Endothelial cell of umbilical vein (primary cell): Measurements from ENCODE around the gene SIGLEC10. TPM values are rescaled to one million over a fixed set of nuclear protein-coding genes. Genes with fewer than 3 reads are reported as not detected.
"Not testable (repeated sequence)": the region's sequence is repeated elsewhere in the genome, so short reads cannot be mapped to it uniquely, and the experiment has no call there.

Source experiments
- BruUV-seq: library from RNA; stranded (reverse); fragments of 400-500 nt; replicated peaks from 2 replicates; lab custom pipeline; 2021; lab: Mats Ljungman, UMichigan
- CTCF ChIA-PET: fragments of 300-600, 350-600 bp; sonication (Branson Sonifier 250); formaldehyde crosslinking; loops from one replicate; lab custom pipeline; 2021; ENCODE audit warnings: antibody characterized with exemption, inconsistent platforms; lab: Charles Lee
- POLR2A ChIA-PET: fragments of 300-600, 350-600 bp; sonication (Branson Sonifier 250); formaldehyde crosslinking; loops from one replicate; lab custom pipeline; 2021; ENCODE audit warnings: antibody characterized with exemption, inconsistent platforms; lab: Charles Lee
- DNase-seq: peaks from one replicate; pipeline ENCODE4 v3.0.0-alpha.2; 2011; ENCODE audit warnings: low read depth, low spot score
- FAIRE-seq: peaks from 2 replicates; lab custom pipeline; 2011; peaks lifted over from hg19 to GRCh38; lab: Jason Lieb, UNC
- H2AFZ ChIP-seq: 2 replicates; pipeline ENCODE4 v1.6.0; 2012; ENCODE audit warnings: low read depth, low read length, control low read depth, inconsistent platforms
- H3K27ac ChIP-seq: 2 replicates; pipeline ENCODE4 v1.5.1; 2011; ENCODE audit warnings: low read depth, mild to moderate bottlenecking, control low read depth, low read length, moderate library complexity; ENCODE audit not compliant: insufficient read depth
- H3K27me3 ChIP-seq, 2 experiments: 2 replicates each; pipeline versions ENCODE4 v1.6.0 to v1.6.1; 2011; ENCODE audit warnings: low read length in 2 of 2, mixed read lengths in 1 of 2; ENCODE audit not compliant: control insufficient read depth in 2 of 2, insufficient read depth in 2 of 2
- H3K36me3 ChIP-seq, 2 experiments: 2 replicates in 1 of 2; 3 replicates in 1 of 2; pipeline ENCODE4 v1.5.1; 2011; ENCODE audit warnings: low read length in 2 of 2, mild to moderate bottlenecking in 1 of 2, moderate library complexity in 1 of 2; ENCODE audit not compliant: control insufficient read depth in 2 of 2, insufficient read depth in 2 of 2; ENCODE audit errors: extremely low read depth in 1 of 2
- H3K4me1 ChIP-seq: 3 replicates; pipeline ENCODE4 v1.5.1; 2011; ENCODE audit warnings: mild to moderate bottlenecking, low read length; ENCODE audit not compliant: control insufficient read depth, insufficient read depth; ENCODE audit errors: extremely low read depth
- H3K4me2 ChIP-seq: 2 replicates; pipeline ENCODE4 v1.6.1; 2011; ENCODE audit warnings: low read length, control low read depth, mixed read lengths; ENCODE audit not compliant: insufficient read depth
- H3K4me3 ChIP-seq, 3 experiments: fragments of 200-600 bp in 1 of 3; sonication (generic), shearing (Covaris generic) in 1 of 3; replicated peaks in 1 of 3; 2 replicates each; pipeline ENCODE4 v1.5.1; 2011 to 2016; ENCODE audit warnings: control low read depth in 3 of 3, low read length in 3 of 3, mild to moderate bottlenecking in 2 of 3, inconsistent platforms in 1 of 3, low read depth in 1 of 3, moderate library complexity in 1 of 3; ENCODE audit not compliant: insufficient read depth in 1 of 3
- H3K79me2 ChIP-seq: 2 replicates; pipeline ENCODE4 v1.6.0; 2012; ENCODE audit warnings: low read length, inconsistent platforms; ENCODE audit not compliant: control insufficient read depth, insufficient read depth
- H3K9ac ChIP-seq: replicated peaks from 2 replicates; pipeline ENCODE3; 2011; ENCODE audit warnings: low read length, control low read depth; ENCODE audit not compliant: insufficient read depth; ENCODE audit errors: extremely low read depth
- H3K9me1 ChIP-seq: replicated peaks from 3 replicates; pipeline ENCODE4 v1.6.0; 2011; ENCODE audit warnings: mild to moderate bottlenecking, low read length; ENCODE audit not compliant: control insufficient read depth, insufficient read depth; ENCODE audit errors: extremely low read depth
- H3K9me3 ChIP-seq: replicated peaks from 2 replicates; pipeline ENCODE4 v1.5.1; 2012; ENCODE audit warnings: low read length, inconsistent platforms; ENCODE audit not compliant: control insufficient read depth, insufficient read depth
- H4K20me1 ChIP-seq: replicated peaks from 2 replicates; pipeline ENCODE3; 2011; ENCODE audit warnings: mild to moderate bottlenecking, low read length; ENCODE audit not compliant: control insufficient read depth, insufficient read depth; ENCODE audit errors: extremely low read depth
- FOS ChIP-seq: IDR thresholded peaks from 2 replicates; pipeline ENCODE4 v1.6.1; 2011; ENCODE audit warnings: mild to moderate bottlenecking, low read length, moderate library complexity, borderline replicate concordance; ENCODE audit not compliant: insufficient read depth
- MAX ChIP-seq: IDR thresholded peaks from 2 replicates; pipeline ENCODE4 v1.6.1; 2011; ENCODE audit not compliant: insufficient read depth, insufficient read length
- MYC ChIP-seq: IDR thresholded peaks from one replicate; pipeline ENCODE4 v1.6.1; 2011; ENCODE audit warnings: mild to moderate bottlenecking, low read depth, low read length
- POLR2A ChIP-seq: IDR thresholded peaks from 2 replicates; pipeline ENCODE4 v1.6.1; 2012; ENCODE audit warnings: low read depth, mild to moderate bottlenecking, control low read depth, low read length
- dilution Hi-C: fragments of 300-500 bp; cut with MboI; formaldehyde crosslinking; loops from one replicate; pipeline ENCODE4 v1.15.0; 2019; ENCODE audit warnings: low sequenced_read_pairs; ENCODE audit not compliant: extremely low pct_ligation_motif_present
- intact Hi-C: fragments of 100-400 bp; cut with micrococcal nuclease; formaldehyde crosslinking; loops from one replicate; pipeline ENCODE4 v1.10.0; 2022
- polyA plus RNA-seq, 4 experiments: library from polyadenylated mRNA; depleted of rRNA in 3 of 4; stranded (reverse) in 3 of 4; unstranded in 1 of 4; fragments of >200 nt; gene quantifications; 2 replicates each; pipeline versions ENCODE4 v1.2.1 to v1.2.3, GENCODE V29; 2011 to 2012; ENCODE audit warnings: missing spikeins in 1 of 4
- total RNA-seq: library from RNA; stranded (reverse); gene quantifications from 2 replicates; pipeline ENCODE4 v1.2.3, GENCODE V29; 2021
- TF ChIP-seq, protein P1 (sequence below), 2 donors: IDR thresholded peaks; 1 replicate in 1 of 2; 2 replicates in 1 of 2; pipeline ENCODE4 v1.5.1; 2011; ENCODE audit warnings: low read length in 2 of 2, mild to moderate bottlenecking in 2 of 2, moderate library complexity in 2 of 2, control low read depth in 1 of 2, inconsistent platforms in 1 of 2, low read depth in 1 of 2; ENCODE audit not compliant: insufficient read depth in 1 of 2; ENCODE audit errors: extremely low read depth in 1 of 2

The SIGLEC10 gene
- total and polyA plus RNA-seq, 2 donors (not counting 3 experiments of a cell fraction or from before 2014, with no cell fraction given), result not detected

DNA sequence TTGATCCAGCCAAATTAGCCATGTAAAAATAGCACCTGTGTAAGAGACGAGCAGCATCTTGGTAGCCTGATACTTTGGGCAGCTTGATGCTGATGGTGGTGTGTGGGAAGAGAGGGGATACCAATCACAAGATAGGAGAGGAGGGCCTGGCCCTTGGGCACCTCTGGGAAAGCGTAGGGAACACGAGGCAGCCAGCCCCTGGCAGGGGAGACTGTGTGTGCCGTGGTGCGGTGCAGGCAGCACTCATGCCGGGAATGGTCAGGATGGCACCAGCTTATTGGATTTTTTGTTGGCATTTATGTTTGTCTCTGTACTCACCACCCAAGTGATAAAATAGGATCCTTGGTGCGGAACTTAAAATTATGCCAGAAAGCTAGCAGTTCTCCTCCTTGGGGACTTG, 30.6 kb upstream of the SIGLEC10 start:
- H3K27me3 ChIP-seq, result no peaks in the 10 kb centered on the region
- no peak overlapping the region for H3K4me2 ChIP-seq
- no peak for FAIRE-seq
- no peak for DNase-seq
- H3K4me1 ChIP-seq, result no peaks in the 10 kb centered on the region
- POLR2A ChIA-PET, result no interaction called here
- H2AFZ ChIP-seq, result no peak overlapping the region
- TF ChIP-seq MAX (no peak), FOS (no peak), MYC (no peak), POLR2A (no peak)
- TF ChIP-seq, protein P1, sequence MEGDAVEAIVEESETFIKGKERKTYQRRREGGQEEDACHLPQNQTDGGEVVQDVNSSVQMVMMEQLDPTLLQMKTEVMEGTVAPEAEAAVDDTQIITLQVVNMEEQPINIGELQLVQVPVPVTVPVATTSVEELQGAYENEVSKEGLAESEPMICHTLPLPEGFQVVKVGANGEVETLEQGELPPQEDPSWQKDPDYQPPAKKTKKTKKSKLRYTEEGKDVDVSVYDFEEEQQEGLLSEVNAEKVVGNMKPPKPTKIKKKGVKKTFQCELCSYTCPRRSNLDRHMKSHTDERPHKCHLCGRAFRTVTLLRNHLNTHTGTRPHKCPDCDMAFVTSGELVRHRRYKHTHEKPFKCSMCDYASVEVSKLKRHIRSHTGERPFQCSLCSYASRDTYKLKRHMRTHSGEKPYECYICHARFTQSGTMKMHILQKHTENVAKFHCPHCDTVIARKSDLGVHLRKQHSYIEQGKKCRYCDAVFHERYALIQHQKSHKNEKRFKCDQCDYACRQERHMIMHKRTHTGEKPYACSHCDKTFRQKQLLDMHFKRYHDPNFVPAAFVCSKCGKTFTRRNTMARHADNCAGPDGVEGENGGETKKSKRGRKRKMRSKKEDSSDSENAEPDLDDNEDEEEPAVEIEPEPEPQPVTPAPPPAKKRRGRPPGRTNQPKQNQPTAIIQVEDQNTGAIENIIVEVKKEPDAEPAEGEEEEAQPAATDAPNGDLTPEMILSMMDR (IDR thresholded peaks at IDR 0.05; ENCODE audit: extremely low read depth in 1 of 2, insufficient read depth in 1 of 2, low read depth in 1 of 2, low read length in 2 of 2), result no peak
- H3K27ac ChIP-seq, result no peak overlapping the region
- H3K79me2 ChIP-seq, result no peaks in the 10 kb centered on the region
- no peaks in the 10 kb centered on the region for H3K9me3 ChIP-seq
- H3K9ac ChIP-seq, result no peak overlapping the region
- H3K9me1 ChIP-seq, result no peaks in the 10 kb centered on the region
- no TSS peak for BruUV-seq
- H4K20me1 ChIP-seq, result no peaks in the 10 kb centered on the region
- intact Hi-C loops (no loop called here), dilution Hi-C loops (no loop called here)
- CTCF ChIA-PET, result no interaction called here
- H3K36me3 ChIP-seq, result no peaks in the 10 kb centered on the region
- H3K4me3 ChIP-seq, result no peak overlapping the region

DNA sequence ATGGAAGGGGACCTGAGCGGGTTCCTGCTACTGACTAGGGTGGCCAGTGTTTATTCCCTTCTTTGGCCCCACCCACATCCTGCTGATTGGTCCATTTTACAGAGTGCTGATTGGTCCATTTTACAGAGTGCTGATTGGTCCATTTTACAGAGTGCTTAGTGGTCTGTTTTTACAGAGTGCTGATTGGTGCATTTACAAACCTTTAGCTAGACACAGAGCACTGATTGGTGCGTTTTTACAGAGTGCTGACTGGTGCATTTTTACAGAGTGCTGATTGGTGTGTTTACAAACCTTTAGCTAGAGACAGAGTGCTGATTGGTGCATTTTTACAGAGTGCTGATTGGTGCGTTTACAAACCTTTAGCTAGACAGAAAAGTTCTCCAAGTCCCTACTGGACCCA, 30.1 kb upstream of the SIGLEC10 start:
- POLR2A ChIA-PET, H3K4me1 ChIP-seq, CTCF ChIA-PET, H3K27me3 ChIP-seq, H3K4me3 ChIP-seq, H4K20me1 ChIP-seq, H3K36me3 ChIP-seq, H3K79me2 ChIP-seq, H3K9me3 ChIP-seq, H3K9ac ChIP-seq, H2AFZ ChIP-seq, H3K27ac ChIP-seq, FAIRE-seq, dilution Hi-C loops, H3K9me1 ChIP-seq, intact Hi-C loops, DNase-seq, BruUV-seq, H3K4me2 ChIP-seq: not testable (repeated sequence)
